GM23338 (cell line): Measurements from ENCODE around the gene VGLL2. TPM values are rescaled to one million over a fixed set of nuclear protein-coding genes. Genes with fewer than 3 reads are reported as not detected.

Experiments used
- ATAC-seq: fragments of 200-7000 bp; cut with Tn5 transposase; 3 replicates; pipeline ENCODE4 v1.9.1; 2020
- DNase-seq: peaks from one replicate; pipeline ENCODE4 v3.0.0-alpha.2; 2015; ENCODE audit warnings: low spot score
- H2AFZ ChIP-seq: fragments of 200-600 bp; sonication (generic); 2 replicates; pipeline ENCODE4 v1.8.0; 2016; ENCODE audit warnings: antibody characterized with exemption, mild to moderate bottlenecking, moderate library complexity
- H3F3A ChIP-seq: fragments of 200-600 bp; sonication (generic); replicated peaks from 2 replicates; pipeline ENCODE4 v1.8.0; 2017; ENCODE audit warnings: antibody characterized with exemption, mixed run types, low read depth
- H3K27ac ChIP-seq: fragments of 200-600 bp; sonication (generic); 2 replicates; pipeline ENCODE4 v1.6.1; 2016; ENCODE audit warnings: low read depth
- H3K27me3 ChIP-seq: fragments of 200-600 bp; sonication (generic); 2 replicates; pipeline ENCODE4 v1.8.0; 2016; ENCODE audit warnings: mild to moderate bottlenecking, mixed run types, moderate library complexity; ENCODE audit not compliant: insufficient read depth
- H3K36me3 ChIP-seq: fragments of 200-600 bp; sonication (generic); 2 replicates; pipeline ENCODE4 v1.8.0; 2016; ENCODE audit warnings: mild to moderate bottlenecking; ENCODE audit not compliant: insufficient read depth
- H3K4me1 ChIP-seq: fragments of 200-600 bp; sonication (generic); 2 replicates; pipeline ENCODE4 v1.8.0; 2016; ENCODE audit warnings: mild to moderate bottlenecking, moderate library complexity; ENCODE audit not compliant: insufficient read depth
- H3K4me2 ChIP-seq: fragments of 200-600 bp; sonication (generic); 2 replicates; pipeline ENCODE4 v1.7.1; 2017; ENCODE audit warnings: mixed run types
- H3K4me3 ChIP-seq: fragments of 200-600 bp; sonication (generic); 2 replicates; pipeline ENCODE4 v1.6.1; 2016; ENCODE audit warnings: mixed run types
- H3K79me2 ChIP-seq: fragments of 200-600 bp; sonication (generic); replicated peaks from 2 replicates; pipeline ENCODE4 v1.8.0; 2017; ENCODE audit warnings: mild to moderate bottlenecking; ENCODE audit not compliant: insufficient read depth
- H3K9me2 ChIP-seq: fragments of 200-600 bp; sonication (generic); 2 replicates; pipeline ENCODE4 v1.8.0; 2017; ENCODE audit not compliant: insufficient read depth
- H4K20me1 ChIP-seq: fragments of 200-600 bp; sonication (generic); replicated peaks from 2 replicates; pipeline ENCODE4 v1.8.0; 2017; ENCODE audit warnings: mild to moderate bottlenecking; ENCODE audit not compliant: insufficient read depth
- H3K27ac Mint-ChIP-seq: 2 replicates; pipeline ENCODE4 v1.8.0; 2020; ENCODE audit warnings: inconsistent platforms, mild to moderate bottlenecking, moderate library complexity, mixed read lengths
- H3K27me3 Mint-ChIP-seq: 3 replicates; pipeline ENCODE4 v1.8.0; 2022; ENCODE audit warnings: low read depth, mild to moderate bottlenecking, moderate library complexity, mixed read lengths, inconsistent platforms; ENCODE audit not compliant: insufficient read depth, poor library complexity
- H3K36me3 Mint-ChIP-seq: 3 replicates; pipeline ENCODE4 v1.8.0; 2021; ENCODE audit warnings: low read depth, mild to moderate bottlenecking, inconsistent platforms, moderate library complexity, mixed read lengths
- H3K4me1 Mint-ChIP-seq: 3 replicates; pipeline ENCODE4 v1.8.0; 2020; ENCODE audit warnings: mild to moderate bottlenecking, inconsistent platforms, mixed read lengths
- H3K4me3 Mint-ChIP-seq: 3 replicates; pipeline ENCODE4 v1.8.0; 2021; ENCODE audit warnings: moderate library complexity, mild to moderate bottlenecking, inconsistent platforms, mixed read lengths
- H3K9me3 Mint-ChIP-seq: 3 replicates; pipeline ENCODE4 v1.8.0; 2020; ENCODE audit warnings: moderate library complexity, mild to moderate bottlenecking, inconsistent platforms, mixed read lengths
- CREB1 ChIP-seq: fragments of 250-450 bp; sonication (Bioruptor Pico); IDR thresholded peaks from 2 replicates; pipeline ENCODE4 v1.5.0; 2020; ENCODE audit warnings: low read depth, mild to moderate bottlenecking, moderate library complexity
- CTCF ChIP-seq, 2 experiments: fragments of 200-600 bp in 1 of 2; sonication (generic) in 1 of 2; conservative IDR thresholded peaks; 2 replicates each; pipeline versions ENCODE4 v1.5.1 to v1.6.1; 2016 to 2017; ENCODE audit warnings: antibody characterized with exemption in 2 of 2, low read depth in 2 of 2, mild to moderate bottlenecking in 2 of 2, moderate library complexity in 1 of 2
- ETS1 ChIP-seq: IDR thresholded peaks from 2 replicates; pipeline ENCODE4 v1.6.1; 2016; ENCODE audit warnings: antibody characterized with exemption
- EZH2 ChIP-seq: fragments of 200-600 bp; sonication (generic); IDR thresholded peaks from one replicate; pipeline ENCODE4 v1.8.0; 2017; ENCODE audit warnings: antibody characterized with exemption, mild to moderate bottlenecking, low read depth; ENCODE audit not compliant: unreplicated experiment
- EZH2phosphoT487 ChIP-seq: fragments of 200-600 bp; sonication (generic); IDR thresholded peaks from one replicate; pipeline ENCODE4 v1.8.1; 2018; ENCODE audit warnings: antibody characterized with exemption; ENCODE audit not compliant: unreplicated experiment
- JUNB ChIP-seq: IDR thresholded peaks from one replicate; pipeline ENCODE4 v1.6.1; 2016; ENCODE audit warnings: antibody characterized with exemption; ENCODE audit not compliant: unreplicated experiment
- NANOG ChIP-seq: IDR thresholded peaks from 2 replicates; pipeline ENCODE4 v1.6.1; 2016; ENCODE audit warnings: antibody characterized with exemption, borderline replicate concordance
- POLR2AphosphoS5 ChIP-seq: IDR thresholded peaks from 2 replicates; pipeline ENCODE4 v1.6.1; 2016; ENCODE audit warnings: antibody characterized with exemption, low read depth
- REST ChIP-seq: IDR thresholded peaks from one replicate; pipeline ENCODE4 v1.6.1; 2018; ENCODE audit warnings: antibody characterized with exemption; ENCODE audit not compliant: unreplicated experiment
- STAT1 ChIP-seq: IDR thresholded peaks from one replicate; pipeline ENCODE4 v1.6.1; 2016; ENCODE audit warnings: antibody characterized with exemption; ENCODE audit not compliant: unreplicated experiment
- ZNF114 ChIP-seq: fragments of 250-450 bp; sonication (Bioruptor Pico); IDR thresholded peaks from 2 replicates; pipeline ENCODE4 v1.5.0; 2020; ENCODE audit warnings: mild to moderate bottlenecking, moderate library complexity
- ZNF331 ChIP-seq: fragments of 250-450 bp; sonication (Bioruptor Pico); IDR thresholded peaks from 2 replicates; pipeline ENCODE4 v1.5.0; 2020; ENCODE audit warnings: low read depth, mild to moderate bottlenecking, moderate library complexity
- ZNF462 ChIP-seq: fragments of 250-450 bp; sonication (Bioruptor Pico); IDR thresholded peaks from 2 replicates; pipeline ENCODE4 v1.5.0; 2020; ENCODE audit warnings: mild to moderate bottlenecking, moderate library complexity
- polyA plus RNA-seq: library from polyadenylated mRNA; unstranded; fragments of >200 nt; fragmentation: Nextera tagmentation; extraction: Ambion mirVana; gene quantifications from 2 replicates; pipeline ENCODE4 v1.2.1, GENCODE V29; 2016
- total RNA-seq: library from RNA; depleted of rRNA; stranded (reverse); fragments of >200 nt; shearing (Covaris generic); gene quantifications from 2 replicates; pipeline ENCODE4 v1.2.3, GENCODE V29; 2014

The VGLL2 gene
- total and polyA plus RNA-seq, 2 experiments from 2014 or later: not detected

GRCh38 chr6:117311726-117312125, 46.4 kb downstream of the VGLL2 start:
- Histone ChIP-seq H3K27ac (no peak overlapping the region), H4K20me1 (no peaks in the 10 kb centered on the region), H3K9me2 (no peaks in the 10 kb centered on the region), H3K4me3 (no peak overlapping the region), H3F3A (no peaks in the 10 kb centered on the region), H2AFZ (no peak overlapping the region; the same call in 1 of the 2 replicates), H3K36me3 (no peaks in the 10 kb centered on the region), H3K4me2 (no peak overlapping the region), H3K79me2 (no peaks in the 10 kb centered on the region), H3K4me1 (no peaks in the 10 kb centered on the region), H3K27me3 (no peaks in the 10 kb centered on the region)
- no peaks in the 10 kb centered on the region for H3K9me3 Mint-ChIP-seq
- no peak for DNase-seq
- TF ChIP-seq ZNF114 (CRISPR knock-in tag): no peak
- no peak for TF ChIP-seq EZH2
- no peak for TF ChIP-seq CTCF (conservative IDR thresholded peaks at IDR 0.05; ENCODE audit: low read depth in 2 of 2)
- TF ChIP-seq ETS1: no peak
- no peak for TF ChIP-seq STAT1
- TF ChIP-seq REST: no peak
- TF ChIP-seq JUNB: no peak
- TF ChIP-seq ZNF462 (CRISPR knock-in tag): no peak
- no peak for TF ChIP-seq ZNF331 (CRISPR knock-in tag)
- no peak for TF ChIP-seq NANOG
- no peak for TF ChIP-seq EZH2phosphoT487
- no peak for TF ChIP-seq CREB1 (CRISPR knock-in tag)
- TF ChIP-seq POLR2AphosphoS5: no peak
- peaks cover 2% of the 10 kb centered on the region for H3K27me3 Mint-ChIP-seq
- H3K4me3 Mint-ChIP-seq: no peak overlapping the region
- H3K4me1 Mint-ChIP-seq: peaks cover 9% of the 10 kb centered on the region
- no peak overlapping the region for H3K27ac Mint-ChIP-seq
- no peak for ATAC-seq
- H3K36me3 Mint-ChIP-seq: no peaks in the 10 kb centered on the region
